GM23248 (cell line): ENCODE results near the gene LRRC74A. TPM values are rescaled to one million over a fixed set of nuclear protein-coding genes. Genes with fewer than 3 reads are reported as not detected.

Source experiments
- DNase-seq: peaks from one replicate; pipeline ENCODE4 v3.0.0-alpha.2; 2015
- H2AFZ ChIP-seq: fragments of 200-600 bp; sonication (generic); 2 replicates; pipeline ENCODE4 v1.6.1; 2016; ENCODE audit warnings: antibody characterized with exemption
- H3F3A ChIP-seq: fragments of 200-600 bp; sonication (generic); 2 replicates; pipeline ENCODE4 v1.6.1; 2016; ENCODE audit warnings: mild to moderate bottlenecking, antibody characterized with exemption, mixed run types; ENCODE audit not compliant: insufficient read depth
- H3K27ac ChIP-seq: fragments of 200-600 bp; sonication (generic); 2 replicates; pipeline ENCODE4 v1.5.1; 2016; ENCODE audit warnings: mild to moderate bottlenecking
- H3K27me3 ChIP-seq: fragments of 200-600 bp; sonication (generic); replicated peaks from 2 replicates; pipeline ENCODE4 v1.6.1; 2016; ENCODE audit warnings: mild to moderate bottlenecking; ENCODE audit not compliant: insufficient read depth
- H3K36me3 ChIP-seq: fragments of 200-600 bp; sonication (generic); 2 replicates; pipeline ENCODE4 v1.6.1; 2016; ENCODE audit warnings: low read depth, mild to moderate bottlenecking
- H3K4me1 ChIP-seq: fragments of 200-600 bp; sonication (generic); 2 replicates; pipeline ENCODE4 v1.6.1; 2016; ENCODE audit warnings: mild to moderate bottlenecking; ENCODE audit not compliant: insufficient read depth
- H3K4me2 ChIP-seq: fragments of 200-600 bp; sonication (generic); one replicate; pipeline ENCODE4 v1.6.1; 2016; ENCODE audit warnings: mild to moderate bottlenecking; ENCODE audit not compliant: unreplicated experiment
- H3K4me3 ChIP-seq: fragments of 200-600 bp; sonication (generic); 2 replicates; pipeline ENCODE4 v1.5.1; 2016; ENCODE audit warnings: mild to moderate bottlenecking
- H3K79me2 ChIP-seq: fragments of 200-600 bp; sonication (generic); 2 replicates; pipeline ENCODE4 v1.6.1; 2016; ENCODE audit warnings: mild to moderate bottlenecking; ENCODE audit not compliant: insufficient read depth
- H3K9ac ChIP-seq: fragments of 200-600 bp; sonication (generic); 2 replicates; pipeline ENCODE4 v1.6.1; 2016; ENCODE audit warnings: mild to moderate bottlenecking
- H3K9me2 ChIP-seq: fragments of 200-600 bp; sonication (generic); 2 replicates; pipeline ENCODE4 v1.6.1; 2016; ENCODE audit warnings: mixed run types, mild to moderate bottlenecking, moderate library complexity; ENCODE audit not compliant: insufficient read depth
- H3K9me3 ChIP-seq: fragments of 200-600 bp; sonication (generic); one replicate; pipeline ENCODE4 v1.6.1; 2017; ENCODE audit warnings: low read depth
- H4K20me1 ChIP-seq: fragments of 200-600 bp; sonication (generic); 2 replicates; pipeline ENCODE4 v1.6.0; 2016; ENCODE audit not compliant: insufficient read depth
- EZH2 ChIP-seq: fragments of 200-600 bp; sonication (generic); IDR thresholded peaks from 2 replicates; pipeline ENCODE4 v1.6.1; 2018; ENCODE audit warnings: antibody characterized with exemption, mild to moderate bottlenecking; ENCODE audit not compliant: insufficient read depth, poor library complexity, severe bottlenecking
- EZH2phosphoT487 ChIP-seq: fragments of 200-600 bp; sonication (generic); IDR thresholded peaks from 2 replicates; pipeline ENCODE4 v1.6.1; 2018; ENCODE audit warnings: antibody characterized with exemption, moderate library complexity, mild to moderate bottlenecking, low read depth; ENCODE audit not compliant: insufficient read depth
- WGBS, 2 experiments: methylation state at CpG; one replicate each; pipeline ENCODE4 v1.1.6; 2015 to 2017; ENCODE audit warnings: low lambda C conversion rate in 2 of 2, low coverage in 1 of 2; ENCODE audit errors: missing lambda C conversion rate in 2 of 2; 5-methylcytosine and 5-hydroxymethylcytosine counted together
- in situ Hi-C: fragments of 300-500 bp; cut with MboI; formaldehyde crosslinking; loops from 2 replicates; pipeline ENCODE4 v1.15.0; 2020
- polyA plus RNA-seq: library from polyadenylated mRNA; unstranded; fragments of >200 nt; fragmentation: Nextera tagmentation; extraction: Ambion mirVana; gene quantifications from 2 replicates; pipeline ENCODE4 v1.2.1, GENCODE V29; 2016
- total RNA-seq: library from RNA; depleted of rRNA; stranded (reverse); fragments of >200 nt; shearing (Covaris generic); gene quantifications from 2 replicates; pipeline ENCODE4 v1.2.3, GENCODE V29; 2014

Gene LRRC74A
- total and polyA plus RNA-seq, 2 experiments from 2014 or later: not detected

DNA sequence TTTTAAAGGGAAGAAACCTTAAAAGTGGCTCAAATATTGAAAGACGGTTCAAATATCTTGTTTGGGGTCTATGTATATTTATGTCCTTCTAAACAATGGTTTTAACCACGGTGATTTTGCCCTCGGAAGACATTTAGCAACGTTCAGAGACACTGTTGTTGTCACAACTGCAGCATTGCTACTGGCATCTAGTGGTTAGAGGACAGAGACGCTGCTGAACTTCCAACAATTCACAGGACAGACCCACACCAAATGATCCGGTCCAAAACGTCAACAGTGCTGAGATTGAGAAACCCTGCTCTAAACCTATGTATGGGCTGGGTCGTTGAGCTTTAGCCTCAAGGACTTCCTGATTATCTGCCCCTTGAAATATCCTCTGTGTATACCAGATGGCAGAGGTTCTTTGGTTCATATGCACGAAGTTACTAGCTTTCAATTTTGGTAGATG is 15.2 kb upstream of the LRRC74A start:
- Histone ChIP-seq H3K9me3 (no peaks in the 10 kb centered on the region), H3K4me3 (peak overlapping the region; percentile 69), H3K36me3 (no peaks in the 10 kb centered on the region), H3K27me3 (no peaks in the 10 kb centered on the region), H3K9me2 (no peaks in the 10 kb centered on the region), H3K4me2 (peak overlapping the region; percentile 90), H3F3A (no peaks in the 10 kb centered on the region), H3K9ac (peak overlapping the region; percentile 58), H2AFZ (peak overlapping the region; percentile 81), H3K79me2 (peaks cover 4% of the 10 kb centered on the region; the same call in 1 of the 2 replicates), H4K20me1 (no peaks in the 10 kb centered on the region), H3K27ac (peak overlapping the region; percentile 19; the same call in 1 of the 2 replicates), H3K4me1 (no peaks in the 10 kb centered on the region)
- WGBS, 2 experiments: 0 to 2% methylated on average over 9 of the region's 9 CpGs
- in situ Hi-C loops: no loop called here
- DNase-seq: peak; percentile 68
- TF ChIP-seq EZH2: no peak
- TF ChIP-seq EZH2phosphoT487: no peak

DNA sequence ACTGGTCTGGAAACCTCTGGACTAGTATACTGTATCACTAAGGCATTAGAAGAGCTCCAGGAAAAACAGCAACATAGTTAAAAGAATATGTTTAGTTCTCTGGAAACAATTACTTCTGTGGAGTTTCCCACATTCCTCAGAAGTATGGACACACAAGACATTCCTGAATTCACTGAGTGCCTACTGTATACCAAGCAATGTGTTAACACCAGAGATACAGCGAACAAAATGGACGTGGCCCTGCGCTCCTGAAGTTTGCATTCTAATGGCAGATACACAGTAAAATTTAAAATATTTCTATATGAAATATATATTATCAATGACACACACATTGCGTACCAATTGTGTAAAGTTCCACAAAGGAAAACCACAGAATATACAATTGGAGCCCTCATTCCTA is 14.6 kb upstream of the LRRC74A start:
- Histone ChIP-seq H4K20me1 (no peaks in the 10 kb centered on the region), H3K36me3 (no peaks in the 10 kb centered on the region), H3K9me2 (no peaks in the 10 kb centered on the region), H3K4me1 (no peaks in the 10 kb centered on the region), H3K4me3 (peak overlapping the region; percentile 69), H3K4me2 (peak overlapping the region; percentile 90), H3K27ac (no peak overlapping the region), H3K79me2 (peaks cover 4% of the 10 kb centered on the region; the same call in 1 of the 2 replicates), H3K27me3 (no peaks in the 10 kb centered on the region), H3K9ac (peak overlapping the region; percentile 78), H3F3A (no peaks in the 10 kb centered on the region), H2AFZ (peak overlapping the region; percentile 81), H3K9me3 (no peaks in the 10 kb centered on the region)
- WGBS, 2 experiments: 56% methylated on average over 4 of the region's 4 CpGs
- TF ChIP-seq EZH2 (no peak), EZH2phosphoT487 (no peak)
- in situ Hi-C loops: no loop called here
- peak; percentile 45 for DNase-seq

DNA sequence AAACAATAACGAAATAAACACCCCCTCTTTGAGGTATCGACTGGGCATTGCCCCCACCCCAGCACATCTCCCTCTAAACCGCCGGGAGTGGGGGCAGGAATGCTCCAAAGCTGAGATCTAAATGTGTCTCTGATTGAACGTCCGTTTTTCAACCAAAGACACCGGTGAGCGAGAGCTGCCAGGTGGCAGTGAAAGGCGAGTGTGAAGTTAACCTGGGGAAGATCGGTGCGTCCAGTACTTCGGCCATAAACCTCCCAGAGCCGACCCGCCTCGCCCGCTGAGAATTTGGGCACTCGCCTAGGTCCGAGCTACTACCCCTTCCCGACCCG is 14.2 kb upstream of the LRRC74A start:
- Histone ChIP-seq H3K79me2 (peaks cover 4% of the 10 kb centered on the region; the same call in 1 of the 2 replicates), H3K9ac (peak overlapping the region; percentile 78), H3K36me3 (no peaks in the 10 kb centered on the region), H3F3A (no peaks in the 10 kb centered on the region), H3K27ac (no peak overlapping the region), H3K9me3 (no peaks in the 10 kb centered on the region), H3K4me1 (no peaks in the 10 kb centered on the region), H2AFZ (peak overlapping the region; percentile 81), H3K27me3 (peaks cover 2% of the 10 kb centered on the region; the same call in 1 of the 2 replicates), H3K9me2 (no peaks in the 10 kb centered on the region), H3K4me3 (peak overlapping the region; percentile 69), H4K20me1 (no peaks in the 10 kb centered on the region), H3K4me2 (peak overlapping the region; percentile 90)
- no peak for DNase-seq
- in situ Hi-C loops: no loop called here
- 1 to 2% methylated on average over 20 of the region's 20 CpGs for WGBS, 2 experiments
- TF ChIP-seq EZH2phosphoT487: no peak
- no peak for TF ChIP-seq EZH2

DNA sequence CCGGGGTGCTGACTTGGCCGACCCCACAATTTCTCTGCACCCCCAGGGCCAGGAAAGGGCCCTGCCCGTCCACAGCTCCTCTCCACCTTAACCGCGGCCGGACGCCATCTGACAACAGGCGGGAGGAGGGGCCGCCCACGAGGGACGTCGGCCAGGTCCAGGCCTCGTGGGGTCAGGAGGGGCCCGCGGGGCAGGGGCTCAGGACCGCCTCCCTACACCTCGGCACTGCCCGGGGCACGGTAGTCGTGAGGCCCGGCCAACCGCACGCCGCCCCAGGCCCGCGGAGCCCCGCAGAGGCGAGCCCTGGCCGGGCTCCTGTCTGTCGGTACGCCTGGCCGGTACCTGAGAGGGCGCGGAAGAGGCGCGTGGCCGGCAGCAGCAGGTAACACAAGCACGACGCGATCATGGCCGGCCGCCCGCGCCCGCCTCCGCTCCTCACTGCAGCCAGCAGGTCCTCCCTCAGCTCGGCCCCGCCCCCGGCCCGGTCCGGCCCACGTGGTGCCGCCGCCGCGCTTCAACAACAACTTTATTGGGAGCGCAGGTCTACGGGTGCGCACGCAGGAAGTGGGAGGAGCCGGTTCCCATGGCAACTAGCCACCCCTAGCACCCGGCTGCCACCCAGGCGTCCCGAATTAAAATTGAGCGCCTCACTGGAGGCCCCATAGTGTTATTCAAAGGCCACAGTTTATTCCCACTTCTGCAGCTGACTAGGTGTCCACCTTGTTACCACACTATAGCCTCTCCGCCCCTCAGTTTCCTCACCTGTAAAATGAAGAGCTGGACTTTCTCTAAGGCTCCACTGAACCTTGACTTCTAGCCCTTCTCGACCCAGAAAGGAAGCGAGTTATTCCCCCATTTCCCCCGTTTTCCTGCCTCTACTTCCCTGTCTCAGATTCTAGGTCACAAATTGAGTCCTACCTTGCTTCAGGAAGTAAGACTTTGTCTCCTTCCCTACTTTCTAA is 13.5 kb upstream of the LRRC74A start, which contains the start of gene ANGEL1:
ANGEL1 (minus strand) TSS at position 461 of the 962 bp plus-strand sequence; CDS start at position 406, 55 bp downstream.
- Histone ChIP-seq H3K36me3 (no peaks in the 10 kb centered on the region), H4K20me1 (no peaks in the 10 kb centered on the region), H3F3A (no peaks in the 10 kb centered on the region), H3K9me2 (no peaks in the 10 kb centered on the region), H3K9me3 (no peaks in the 10 kb centered on the region), H3K4me1 (no peaks in the 10 kb centered on the region), H3K27me3 (peaks cover 8% of the 10 kb centered on the region; the same call in 1 of the 2 replicates), H3K4me3 (peak within 1 kb of the TSS; percentile 69), H3K4me2 (peak within 1 kb of the TSS; percentile 90), H2AFZ (peak within 1 kb of the TSS; percentile 81), H3K79me2 (peaks cover 4% of the 10 kb centered on the region; the same call in 1 of the 2 replicates), H3K27ac (no peak within 1 kb of the TSS), H3K9ac (peak within 1 kb of the TSS; percentile 78)
- TF ChIP-seq EZH2phosphoT487: no peak
- TF ChIP-seq EZH2: no peak
- DNase-seq: peak; percentile 94
- in situ Hi-C loops: no loop called here
- 8 to 11% methylated on average over 46 to 61 of the region's 69 CpGs for WGBS, 2 experiments
